GM18907 (cell line): Measurements from ENCODE around the gene SPC24.

Experiments used
- ATAC-seq: cut with Tn5 transposase; IDR thresholded peaks from one replicate; pipeline ENCODE4 v1.9.1; 2021; ENCODE audit warnings: mild to moderate bottlenecking, moderate library complexity; ENCODE audit not compliant: unreplicated experiment

Gene SPC24, protein sequence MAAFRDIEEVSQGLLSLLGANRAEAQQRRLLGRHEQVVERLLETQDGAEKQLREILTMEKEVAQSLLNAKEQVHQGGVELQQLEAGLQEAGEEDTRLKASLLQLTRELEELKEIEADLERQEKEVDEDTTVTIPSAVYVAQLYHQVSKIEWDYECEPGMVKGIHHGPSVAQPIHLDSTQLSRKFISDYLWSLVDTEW

DNA sequence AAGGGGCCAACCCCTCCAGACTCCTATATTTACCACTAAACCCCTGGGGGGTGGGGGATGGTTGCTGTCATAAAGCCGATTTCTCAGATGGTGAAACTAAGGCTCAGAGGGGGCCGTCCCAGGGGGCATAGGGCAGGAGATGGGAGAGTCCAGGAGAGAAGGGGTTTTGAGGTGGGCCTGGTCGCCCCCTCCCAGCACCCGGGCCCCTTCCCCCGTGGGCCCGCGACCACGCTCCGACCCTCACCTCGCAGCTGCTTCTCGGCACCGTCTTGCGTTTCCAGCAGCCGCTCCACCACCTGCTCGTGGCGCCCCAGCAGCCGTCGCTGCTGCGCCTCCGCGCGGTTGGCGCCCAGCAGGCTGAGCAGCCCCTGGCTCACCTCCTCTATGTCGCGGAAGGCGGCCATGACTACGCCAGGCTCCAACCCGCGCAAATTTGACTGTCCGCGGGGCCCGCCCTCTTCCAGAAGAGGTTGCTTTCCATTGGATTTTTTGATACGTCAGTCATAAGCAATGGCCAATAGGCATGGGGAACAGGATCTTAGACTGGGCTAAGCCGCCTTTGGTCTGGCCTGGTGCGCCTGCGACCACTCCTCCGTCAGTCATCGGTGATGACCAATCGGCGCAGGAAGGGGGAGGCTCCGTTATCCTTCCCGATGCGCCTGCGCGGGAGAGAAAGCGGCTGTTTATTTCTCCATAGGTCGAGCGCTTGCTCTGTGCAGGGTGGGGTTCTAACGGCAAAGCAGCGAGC, at the start of gene SPC24:
Gene SPC24, minus strand, starts transcription at position 410 of the 748 bp plus-strand sequence. Its CDS starts 6 bp downstream, at position 404.
- ATAC-seq: peak; percentile 96

DNA sequence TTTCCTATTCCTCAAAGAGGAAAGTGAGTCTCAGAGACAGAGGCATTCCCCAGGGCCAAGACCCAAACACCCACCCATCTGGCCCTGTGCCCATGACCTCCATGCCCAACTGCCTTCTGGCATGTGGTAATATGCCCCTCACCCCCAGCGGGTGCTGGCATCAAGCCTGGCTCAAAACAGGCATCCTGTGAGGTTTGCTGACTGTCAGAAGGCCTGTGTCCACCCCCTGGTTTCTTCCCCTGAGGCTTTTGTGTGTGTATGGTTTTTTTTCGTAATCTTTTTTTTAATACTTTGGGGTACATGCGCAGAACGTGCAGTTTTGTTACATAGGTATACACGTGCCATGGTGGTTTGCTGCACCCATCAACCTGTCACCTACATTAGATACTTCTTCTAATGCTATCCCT, 49.4 kb upstream of the SPC24 start:
- ATAC-seq: no peak

DNA sequence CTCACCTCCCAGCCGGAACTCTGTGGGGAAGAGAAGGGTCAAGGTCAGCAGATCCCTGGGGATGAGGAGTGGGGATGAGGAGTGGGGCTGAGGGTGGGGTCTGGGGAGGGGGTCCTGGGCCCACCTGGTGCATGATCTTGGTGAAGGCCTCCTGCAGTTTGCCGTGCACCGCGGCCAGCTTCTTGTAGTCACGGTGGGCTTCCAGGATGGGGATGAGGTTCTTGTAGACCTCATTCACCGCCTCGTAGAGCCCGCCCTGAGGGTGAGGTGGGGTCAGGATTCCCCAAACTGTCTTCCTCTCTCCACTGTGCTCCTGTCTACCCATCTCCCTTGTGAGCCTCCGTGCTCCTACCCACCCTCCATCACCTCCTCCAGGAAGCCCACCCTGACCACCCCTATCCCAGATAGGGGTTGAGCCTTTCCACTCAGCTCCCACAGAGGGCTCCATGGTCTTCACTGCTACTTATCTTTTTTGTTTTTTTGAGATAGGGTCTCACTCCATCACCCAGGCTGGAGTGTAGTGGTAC, 48.6 kb upstream of the SPC24 start:
- ATAC-seq: no peak

DNA sequence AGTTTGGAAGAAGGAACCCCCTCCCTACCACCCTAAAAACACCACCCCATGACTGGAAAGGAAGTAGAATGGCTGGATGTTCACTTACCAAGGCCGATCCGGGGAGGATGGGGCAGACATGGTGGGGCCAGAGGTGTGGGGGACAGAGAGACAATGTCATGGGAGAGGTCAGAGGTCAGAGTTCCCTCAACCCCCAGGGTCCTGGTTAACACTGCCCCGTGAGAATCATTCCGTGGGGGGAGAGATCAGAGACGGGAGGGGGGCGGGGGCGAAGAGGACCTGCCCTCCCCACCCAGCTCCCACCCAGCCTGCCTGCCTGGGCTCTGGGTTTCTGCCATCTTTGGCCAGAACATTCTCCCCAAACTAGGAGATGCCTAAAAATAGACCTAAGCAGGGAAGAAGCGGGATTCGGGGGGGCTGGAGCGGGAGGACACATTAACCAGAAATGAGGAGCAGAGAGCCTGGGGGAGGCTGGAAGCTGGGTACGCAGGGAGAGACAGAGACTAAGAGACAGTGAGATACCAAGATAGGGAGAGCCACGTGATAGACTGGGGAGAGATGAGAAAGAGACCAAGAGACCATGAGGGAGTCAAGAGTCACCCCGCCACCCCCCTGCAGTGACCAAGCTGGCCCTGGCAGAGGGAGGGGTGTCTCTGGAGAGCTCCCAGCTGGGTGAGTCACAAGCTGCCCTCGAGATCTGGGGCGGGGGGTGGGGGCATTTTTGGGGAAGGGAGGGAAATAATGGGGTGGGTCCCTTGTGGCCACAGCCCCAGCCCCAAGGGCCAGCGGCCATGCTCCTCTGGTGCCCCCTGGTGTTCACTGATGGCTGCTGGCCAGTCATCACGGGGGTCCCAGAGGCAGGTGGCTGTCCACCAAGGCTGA, 47.9 kb upstream of the SPC24 start:
- no peak for ATAC-seq

DNA sequence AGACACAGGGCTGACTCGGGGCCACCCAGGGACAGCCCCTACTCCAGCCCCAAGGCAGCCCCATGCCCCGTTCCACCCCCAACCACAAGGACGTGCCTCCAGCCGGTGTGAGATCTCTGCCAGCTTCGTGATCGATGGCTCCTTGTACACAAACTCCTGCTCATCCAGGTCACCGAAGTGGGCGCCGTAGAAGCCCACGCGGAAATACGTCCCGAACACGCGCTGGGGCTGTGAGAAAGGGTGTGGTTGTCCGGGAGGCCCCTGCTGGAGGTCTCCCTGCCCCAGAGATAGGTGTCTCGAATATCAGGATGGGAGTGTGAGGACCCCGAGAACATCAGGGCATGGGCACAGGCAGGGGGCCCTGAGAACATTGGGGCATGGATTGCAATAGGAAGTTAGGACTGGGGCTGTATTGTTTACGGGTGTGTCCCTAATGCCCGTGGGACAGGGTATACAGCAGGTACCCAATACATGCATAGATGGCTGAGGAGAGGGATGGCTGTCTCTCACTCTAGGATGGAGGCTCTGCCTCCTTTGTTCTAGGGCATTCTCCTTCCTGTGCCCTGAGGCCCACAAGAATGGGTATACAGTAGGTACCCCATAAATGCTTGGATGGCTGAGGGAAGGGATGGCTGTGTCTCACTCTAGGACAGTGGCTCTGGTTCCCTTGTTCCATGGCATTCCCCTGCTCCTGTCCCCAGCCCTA, 47.1 kb upstream of the SPC24 start:
- no peak for ATAC-seq

DNA sequence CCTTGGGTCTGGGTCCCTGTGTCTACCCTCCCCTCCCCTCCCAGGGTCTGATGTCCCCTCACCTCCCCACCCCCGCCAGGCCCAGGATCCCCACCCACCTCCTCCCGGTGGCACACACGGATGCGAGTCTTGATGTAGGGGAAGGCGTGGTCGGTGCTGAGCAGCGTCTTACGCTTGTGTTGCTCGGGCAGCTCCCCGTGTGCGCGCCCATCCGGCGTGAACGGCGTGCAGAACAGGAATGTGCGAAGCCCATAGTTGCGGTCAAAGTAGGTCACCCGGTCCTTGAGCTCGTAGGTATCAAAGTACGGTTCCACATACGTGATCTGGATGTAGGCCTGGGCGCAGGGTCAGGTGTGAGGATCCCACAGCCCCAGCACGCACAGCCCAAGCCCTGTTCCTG, 46.2 kb upstream of the SPC24 start:
- ATAC-seq: no peak

DNA sequence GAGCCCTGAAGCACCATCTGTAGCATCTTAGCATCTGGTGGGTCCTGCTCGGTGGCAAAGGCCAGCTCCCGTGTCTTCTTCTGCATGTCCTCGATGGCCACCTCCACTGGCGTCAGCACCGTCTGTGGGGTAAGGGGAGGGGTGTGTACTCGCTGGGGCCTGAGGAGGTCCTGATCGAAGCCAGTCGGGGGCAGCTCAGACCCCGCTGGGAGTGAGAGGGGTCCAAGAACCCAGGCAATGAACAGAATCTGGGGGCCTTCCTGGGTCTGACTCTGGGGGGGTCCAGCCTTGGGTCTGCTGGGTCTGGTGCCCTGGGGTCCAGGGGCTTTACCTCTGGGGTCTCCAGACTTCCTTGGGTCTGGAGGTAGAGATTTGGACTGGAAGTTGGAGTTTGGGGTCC, 45.3 kb upstream of the SPC24 start:
- no peak for ATAC-seq

DNA sequence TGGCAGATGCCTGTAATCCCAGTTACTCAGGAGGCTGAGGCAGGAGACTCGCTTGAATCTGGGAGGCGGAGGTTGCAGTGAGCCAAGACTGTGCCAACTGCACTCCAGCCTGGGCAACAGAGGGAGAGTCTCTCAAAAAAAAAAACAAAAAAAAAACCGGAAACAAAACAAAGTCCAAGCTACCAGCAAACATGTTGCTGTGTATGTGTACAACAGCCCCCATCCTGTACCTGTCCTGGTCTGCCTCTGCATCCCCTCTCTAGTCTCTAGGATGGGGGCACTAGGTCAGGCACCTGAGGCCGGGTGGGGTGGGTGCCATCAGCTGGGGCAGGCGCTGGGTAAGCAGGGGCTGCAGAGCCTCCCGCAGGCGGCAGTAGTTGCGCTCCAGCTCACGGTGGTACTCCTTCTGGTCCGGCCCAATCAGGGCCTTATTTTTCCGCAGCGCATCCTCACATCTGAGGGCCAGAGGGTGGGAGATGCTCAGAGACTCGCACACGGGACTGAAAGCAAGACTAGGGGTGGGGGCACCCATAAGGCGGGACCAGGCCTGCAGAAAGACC, 44.5 kb upstream of the SPC24 start:
- no peak for ATAC-seq

DNA sequence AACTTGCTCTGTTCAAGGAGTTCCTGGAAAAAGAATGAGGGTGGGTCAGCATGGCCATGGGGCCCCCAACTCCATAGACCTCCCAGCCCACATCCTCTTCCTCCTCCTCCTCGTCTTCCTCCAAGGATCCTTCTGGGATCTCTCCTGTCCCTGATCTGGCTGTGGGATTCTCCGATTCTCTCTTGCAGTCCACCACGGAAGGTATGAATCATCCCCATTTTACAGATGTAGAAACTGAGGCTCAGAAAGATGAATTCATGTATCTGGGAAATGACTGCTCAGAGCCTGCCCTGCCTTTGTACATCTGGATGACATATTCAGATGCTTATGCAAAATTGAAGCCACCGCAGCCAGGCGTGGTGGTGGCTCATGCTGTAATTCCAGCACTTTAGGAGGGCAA, 43.9 kb upstream of the SPC24 start:
- ATAC-seq: no peak

DNA sequence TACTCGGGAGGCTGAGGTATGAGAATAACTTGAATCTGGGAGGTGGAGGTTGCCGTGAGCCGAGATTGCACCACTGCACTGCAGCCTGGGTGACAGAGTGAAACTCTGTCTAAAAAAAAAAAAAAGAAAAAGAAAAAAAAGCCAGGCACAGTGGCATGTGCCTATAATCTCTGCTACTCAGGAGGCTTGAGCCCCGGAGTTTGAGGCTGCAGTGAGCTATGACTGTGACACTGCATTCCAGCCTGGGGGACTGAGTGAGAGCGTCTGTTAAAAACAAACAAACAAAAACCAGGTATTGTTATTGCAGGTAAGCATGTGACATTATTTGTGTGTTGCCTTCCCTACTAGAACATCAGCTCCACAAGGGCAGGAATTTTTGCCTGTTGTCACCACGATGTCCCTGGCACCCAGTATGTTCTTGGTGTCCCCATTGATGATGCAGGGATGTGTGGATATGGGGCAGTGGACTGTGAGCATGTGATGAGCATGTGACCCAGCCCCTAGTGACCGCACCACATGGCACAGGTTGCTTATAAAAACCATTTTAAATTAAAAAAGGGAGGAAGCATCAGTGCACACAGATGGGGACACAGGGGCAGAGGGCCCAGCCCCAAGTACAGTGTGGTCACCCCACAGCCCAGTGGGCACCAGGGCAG, 43.3 kb upstream of the SPC24 start:
- no peak for ATAC-seq

DNA sequence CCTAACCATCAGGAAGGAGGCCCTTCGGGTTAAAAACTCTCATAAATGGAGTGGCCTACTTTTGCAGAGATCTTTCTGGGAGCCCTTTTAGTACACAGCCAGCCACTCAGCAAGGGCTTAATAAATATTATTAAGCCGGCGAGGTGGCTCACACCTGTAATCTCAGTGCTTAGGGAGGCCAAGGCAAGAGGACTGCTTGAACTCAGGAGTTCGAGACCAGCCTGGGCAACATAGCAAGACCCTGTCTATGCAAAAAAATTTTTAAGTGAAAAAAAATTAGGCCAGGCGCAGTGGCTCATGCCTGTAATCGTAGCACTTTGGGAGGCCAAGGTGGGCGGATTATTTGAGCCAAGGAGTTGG, 42.6 kb upstream of the SPC24 start:
- ATAC-seq: no peak

DNA sequence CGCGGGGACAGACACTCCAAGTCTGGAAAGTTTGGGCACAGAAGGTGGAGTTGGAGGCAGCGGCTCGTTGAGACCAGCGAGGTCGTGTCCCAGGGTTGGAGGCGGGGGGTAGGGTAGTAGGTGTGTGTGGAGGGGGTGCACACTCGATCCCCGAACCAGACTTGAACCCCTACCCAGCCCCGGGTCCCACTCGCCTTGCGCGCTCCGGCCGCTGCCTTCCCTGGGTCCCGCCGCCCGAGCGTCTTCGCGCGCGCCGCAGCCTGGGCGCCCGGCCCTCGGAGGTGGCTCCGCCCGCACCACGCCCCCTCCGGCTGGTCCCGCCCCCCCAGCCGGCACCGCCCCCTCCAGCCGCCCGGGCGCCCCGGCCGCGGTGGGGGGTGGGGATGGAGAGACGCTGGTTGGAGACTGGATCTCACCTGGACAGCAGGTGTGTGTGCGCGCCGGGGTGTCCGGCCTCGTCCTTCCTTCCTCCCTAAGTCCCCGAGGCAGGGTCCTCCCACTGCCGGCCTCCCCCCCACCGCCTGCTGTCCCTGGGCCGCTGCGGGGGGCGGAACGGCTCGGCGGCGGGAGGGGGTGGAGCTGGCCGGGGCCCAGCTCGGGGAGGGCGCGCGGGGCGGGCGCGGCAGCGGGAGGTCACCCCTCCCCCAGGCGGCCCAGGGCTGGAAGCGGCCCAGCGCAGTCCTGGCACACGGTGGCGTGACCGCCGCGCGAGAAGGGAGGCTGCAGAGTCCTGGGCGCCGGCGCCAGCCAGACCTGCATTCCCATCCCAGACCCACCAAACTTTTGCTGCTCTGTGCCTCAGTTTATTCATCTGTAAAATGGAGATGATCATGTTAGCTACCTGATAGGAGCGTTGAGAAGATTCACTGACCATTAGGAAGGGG, 42.0 kb upstream of the SPC24 start, which contains the start of gene KANK2:
Gene KANK2, minus strand, starts transcription at position 255 of the 884 bp plus-strand sequence. CDS start 3,034 bp downstream, outside the sequence.
- ATAC-seq: peak; percentile 72

DNA sequence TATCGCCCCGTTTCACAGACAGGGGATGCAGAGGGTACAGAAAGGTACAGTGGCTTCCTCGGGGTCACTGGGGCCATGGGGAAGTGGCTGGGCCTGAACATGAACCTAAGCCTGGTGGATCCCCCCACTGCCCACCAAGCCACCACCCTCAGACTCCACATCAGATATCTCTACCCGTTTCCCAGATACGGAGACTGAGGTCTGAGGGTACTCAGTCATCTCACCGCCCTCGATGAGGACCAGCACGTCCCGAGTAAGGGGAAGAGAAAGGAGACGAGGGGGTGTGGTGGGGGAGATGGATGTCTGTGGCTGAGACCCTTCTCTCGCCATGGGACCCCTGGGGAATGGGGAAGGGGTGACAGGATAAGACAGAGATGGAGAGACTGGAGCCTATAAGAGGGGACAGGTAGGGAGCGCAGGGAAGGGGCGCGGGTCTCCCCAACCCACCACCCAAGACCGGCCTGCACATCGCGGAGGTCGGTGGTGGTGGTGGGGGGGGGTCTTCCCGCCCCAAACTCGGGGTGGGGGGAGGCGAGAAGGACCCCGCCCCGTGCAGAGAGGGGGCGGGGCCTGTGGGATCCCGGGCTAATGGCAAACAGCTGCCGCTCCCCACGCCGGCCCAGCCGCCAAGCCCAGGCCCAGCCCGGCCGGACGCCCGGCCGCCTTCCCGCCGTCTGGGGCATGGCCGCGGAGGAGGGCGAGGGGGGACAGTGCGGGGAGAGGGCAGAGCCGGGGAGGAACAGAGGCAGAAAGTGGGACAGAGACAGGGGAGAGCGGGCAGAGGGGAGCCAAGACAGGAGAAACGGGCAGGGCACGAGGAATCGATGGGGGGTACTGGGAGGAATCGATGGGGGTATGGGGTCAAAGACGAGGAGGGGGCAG, 41.1 kb upstream of the SPC24 start:
- no peak for ATAC-seq

DNA sequence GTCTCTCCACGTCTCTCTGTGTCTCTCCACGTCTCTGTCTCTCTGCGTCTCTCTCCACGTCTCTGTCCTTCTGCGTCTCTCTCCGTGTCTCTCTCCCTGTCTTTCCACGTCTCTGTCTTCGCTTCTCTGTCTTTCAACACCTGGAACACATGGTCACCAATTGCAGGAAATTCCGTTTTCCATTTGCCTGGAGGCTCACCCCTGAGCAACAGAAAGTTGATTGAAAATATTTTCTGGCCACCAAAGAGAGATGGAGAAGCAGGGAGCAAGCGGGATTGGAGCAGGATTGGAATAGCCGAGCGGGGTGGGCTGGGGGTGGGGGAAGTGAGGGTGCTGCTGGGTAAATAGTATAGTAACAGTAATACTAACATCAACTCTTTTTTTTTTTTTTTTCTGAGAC, 40.1 kb upstream of the SPC24 start:
- no peak for ATAC-seq

DNA sequence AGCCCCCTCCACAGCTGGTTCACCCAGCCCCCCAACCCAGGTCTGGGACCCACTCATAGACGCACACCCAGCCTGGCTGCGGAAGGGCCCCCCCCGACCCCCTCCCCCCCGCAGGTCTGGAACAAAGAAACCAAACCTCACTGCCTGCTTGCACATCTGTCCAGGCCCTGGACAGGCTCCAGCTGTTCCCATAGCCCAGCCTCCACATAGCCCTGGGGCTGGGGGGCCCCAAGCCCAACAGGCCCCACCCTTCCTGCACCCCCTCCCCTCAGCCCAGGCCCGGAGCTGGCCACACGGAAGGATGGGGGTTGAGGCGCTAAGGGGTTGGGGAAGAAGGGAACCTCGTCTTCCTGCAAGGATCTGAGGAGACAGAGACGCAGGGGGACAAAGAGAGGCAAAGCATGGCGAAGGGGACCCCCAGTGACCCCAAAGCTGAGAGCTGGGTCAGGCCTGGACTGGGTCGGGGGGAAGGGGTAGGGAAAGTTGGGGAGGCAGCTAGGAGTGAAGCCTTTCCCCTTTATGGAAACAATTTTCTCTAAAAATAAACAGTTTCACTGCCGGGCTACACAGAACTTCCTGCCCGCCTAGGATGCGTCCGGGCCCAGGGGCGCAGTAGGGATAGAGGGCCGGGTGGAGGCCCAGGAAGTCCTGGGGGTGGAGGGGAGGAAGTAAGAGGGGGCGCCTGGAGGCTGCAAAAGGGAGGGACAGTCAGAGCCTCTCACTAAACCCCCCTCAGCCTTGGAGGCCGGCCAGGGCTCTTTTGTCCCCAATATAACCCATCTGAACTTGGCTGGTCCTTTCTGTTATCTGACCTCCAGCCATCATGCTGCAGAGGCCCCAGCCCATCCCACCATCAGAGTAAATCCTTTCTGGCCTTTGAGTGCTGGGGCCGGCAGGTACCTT, 39.3 kb upstream of the SPC24 start:
- ATAC-seq: no peak

DNA sequence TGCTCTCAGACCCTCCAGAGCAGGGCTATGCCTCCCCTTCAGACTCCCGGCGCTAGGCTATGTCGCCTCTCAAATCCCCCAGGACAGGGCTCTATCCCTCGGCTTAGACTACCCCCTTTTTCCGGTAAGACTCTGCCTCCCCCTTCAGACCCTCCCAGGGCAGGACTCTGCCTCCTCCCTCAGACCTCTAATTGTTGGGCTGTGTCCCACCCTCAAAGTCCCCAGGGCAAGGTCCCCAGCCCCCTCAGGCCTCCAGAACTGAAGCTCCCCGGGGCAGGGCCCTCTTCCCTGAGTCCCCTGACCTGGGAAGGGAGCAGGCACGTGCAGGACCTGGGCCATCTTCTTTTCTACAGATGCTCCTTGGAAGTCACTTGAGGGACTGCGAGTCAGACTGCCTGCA, 38.6 kb upstream of the SPC24 start:
- no peak for ATAC-seq
